K562 (cell line): ENCODE measurements around the gene LRRC41. TPM values are rescaled to one million over a fixed set of nuclear protein-coding genes. Genes with fewer than 3 reads are reported as not detected.

ENCODE experiments used
- ARID1B ChIP-seq: fragments of 450-650 bp; IDR thresholded peaks from 2 replicates; pipeline ENCODE4 v1.6.1; 2016; ENCODE audit warnings: antibody characterized with exemption, mild to moderate bottlenecking, inconsistent platforms
- E2F3 ChIP-seq: fragments of 250-450 bp; sonication (Bioruptor Pico); IDR thresholded peaks from 2 replicates; pipeline ENCODE4 v1.4.0; 2020; ENCODE audit warnings: mild to moderate bottlenecking
- FOXK1 ChIP-seq: sonication (generic); formaldehyde crosslinking; IDR thresholded peaks from 2 replicates; pipeline ENCODE4 v1.8.0; 2022; ENCODE audit warnings: missing genetic modification reagents, mild to moderate bottlenecking, borderline replicate concordance
- GTF2F1 ChIP-seq: IDR thresholded peaks from 2 replicates; pipeline ENCODE4 v1.6.1; 2011; ENCODE audit warnings: low read depth, low read length, improper control_type of control experiment
- HNRNPH1 ChIP-seq: fragments of 200-400 bp; formaldehyde crosslinking; optimal IDR thresholded peaks from 2 replicates; pipeline ENCODE3; 2017; ENCODE audit warnings: low read depth, mild to moderate bottlenecking, low read length, moderate library complexity
- MBD2 ChIP-seq: sonication (generic); IDR thresholded peaks from 2 replicates; pipeline ENCODE4 v1.6.1; 2016; ENCODE audit warnings: low read depth, borderline replicate concordance
- MEF2D ChIP-seq: conservative IDR thresholded peaks from 2 replicates; pipeline ENCODE4 v1.6.1; 2016; ENCODE audit warnings: low read depth, missing genetic modification characterization, missing compliant biosample characterization
- MGA ChIP-seq: fragments of 450-650 bp; IDR thresholded peaks from 2 replicates; pipeline ENCODE4 v1.6.1; 2016; ENCODE audit warnings: mild to moderate bottlenecking, moderate library complexity
- MYC ChIP-seq, 2 experiments: fragments of 250-450 bp in 1 of 2; sonication (Bioruptor Pico) in 1 of 2; IDR thresholded peaks; 2 replicates each; pipeline versions ENCODE4 v1.5.1 to v1.6.1; 2012 to 2021; ENCODE audit warnings: low read depth in 2 of 2, borderline replicate concordance in 1 of 2, improper control_type of control experiment in 1 of 2, low read length in 1 of 2, mild to moderate bottlenecking in 1 of 2, moderate library complexity in 1 of 2
- SIX5 ChIP-seq, 2 experiments: IDR thresholded peaks; 2 replicates each; pipeline ENCODE4 v1.6.1; 2011; ENCODE audit warnings: low read length in 2 of 2, borderline replicate concordance in 1 of 2, low read depth in 1 of 2, mild to moderate bottlenecking in 1 of 2, moderate library complexity in 1 of 2; ENCODE audit not compliant: insufficient read depth in 1 of 2
- TBL1XR1 ChIP-seq, 2 experiments: IDR thresholded peaks; 2 replicates each; pipeline ENCODE4 v1.6.1; 2012; ENCODE audit warnings: improper control_type of control experiment in 2 of 2, low read length in 2 of 2, mild to moderate bottlenecking in 1 of 2
- ZBTB17 ChIP-seq: fragments of 450-650 bp; formaldehyde crosslinking; IDR thresholded peaks from 2 replicates; pipeline ENCODE4 v1.4.0; 2020; ENCODE audit warnings: mild to moderate bottlenecking
- ZFX ChIP-seq: sonication (generic); formaldehyde crosslinking; IDR thresholded peaks from 2 replicates; pipeline ENCODE4 v1.8.0; 2022; ENCODE audit warnings: mild to moderate bottlenecking, missing genetic modification reagents, moderate library complexity
- polyA plus RNA-seq, 8 experiments: library from polyadenylated mRNA; depleted of rRNA in 4 of 8; stranded (reverse) in 5 of 8; unstranded in 3 of 8; fragments of >200 nt; fragmentation: Nextera tagmentation in 2 of 8; fragmentation: Illumina TruSeq in 1 of 8; extraction: Ambion mirVana in 2 of 8; extraction: Trizol in 1 of 8; gene quantifications; 2 replicates each; pipeline versions ENCODE4 v1.2.1 to v1.2.3, GENCODE V29; 2011 to 2014; ENCODE audit warnings: inconsistent platforms in 1 of 8, missing spikeins in 1 of 8
- total RNA-seq, 7 experiments: library from RNA; depleted of rRNA in 6 of 7; stranded (reverse); fragments of >200 nt in 6 of 7; fragmentation: Illumina TruSeq in 2 of 7; extraction: Trizol in 2 of 7; gene quantifications; 2 replicates each; pipeline versions ENCODE4 v1.2.1 to v1.2.3, GENCODE V29; 2011 to 2021; ENCODE audit warnings: low replicate concordance in 1 of 7

LRRC41 gene
- total and polyA plus RNA-seq, 9 of the 15 experiments (the other 6 are each of a cell fraction or from before 2014, with no cell fraction given): 10.5 to 64.7 (median 44.2) TPM

GRCh38 chr1:46301808-46302640 lies 1.4 kb downstream of the LRRC41 start (continued):
- TF ChIP-seq MEF2D (tag) (0 out of 2 replicates have a peak, but pooled peaks have one; percentile 22), ARID1B (peak; percentile 27; the same call in 1 of the 2 replicates), TBL1XR1 (IDR thresholded peaks at IDR 0.05; ENCODE audit: low read length in 2 of 2) (peak in 1 of 2 experiments; percentile 12; a peak in 1 of 4 replicates), SIX5 (IDR thresholded peaks at IDR 0.05; ENCODE audit: borderline replicate concordance in 1 of 2, insufficient read depth in 1 of 2, low read depth in 1 of 2, low read length in 2 of 2) (no peak), MYC (IDR thresholded peaks at IDR 0.05; ENCODE audit: low read depth, low read length) (no peak; the same call in 1 of the 2 replicates), MYC (CRISPR knock-in tag; IDR thresholded peaks at IDR 0.05; ENCODE audit: borderline replicate concordance, low read depth) (peak; percentile 76; the same call in 1 of the 2 replicates), FOXK1 (CRISPR knock-in tag) (peak; percentile 86; the same call in 1 of the 2 replicates), GTF2F1 (no peak), HNRNPH1 (no peak), MBD2 (peak; percentile 48; the same call in 1 of the 2 replicates), MGA (peak; percentile 28), ZFX (CRISPR knock-in tag) (peak; percentile 95), E2F3 (peak; percentile 8; the same call in 1 of the 2 replicates), ZBTB17 (CRISPR knock-in tag) (peak; percentile 56; the same call in 1 of the 2 replicates)
